C4-2B (cell line): ENCODE measurements around the gene CCDC51.

Experiments used
- CTCF ChIP-seq: fragments of 450-650 bp; conservative IDR thresholded peaks from 2 replicates; pipeline ENCODE4 v1.5.1; 2017; ENCODE audit warnings: mild to moderate bottlenecking
- ZFX ChIP-seq: fragments of 450-650 bp; IDR thresholded peaks from 2 replicates; pipeline ENCODE4 v1.6.1; 2017

GRCh38 chr3:48430708-48431101 lies 9.2 kb downstream of the CCDC51 start:
- TF ChIP-seq CTCF (no peak), ZFX (no peak)
